ENCODE measurements around the gene EHMT1.
"Not testable (repeated sequence)": the region's sequence is repeated elsewhere in the genome, so short reads cannot be mapped to it uniquely, and the experiment has no call there.

Gene EHMT1

GRCh38 chr9:137834846-137835546 lies 216.2 kb downstream of the EHMT1 start:
- DNase-seq = no peak

- DNase-seq = no peak
These were observed 217.5 kb downstream of the EHMT1 start for GRCh38 chr9:137836151-137836830.

GRCh38 chr9:137836831-137837241 lies 218.0 kb downstream of the EHMT1 start:
- DNase-seq = no peak

- DNase-seq = no peak
These were observed 218.8 kb downstream of the EHMT1 start for GRCh38 chr9:137837345-137838278.

DNA sequence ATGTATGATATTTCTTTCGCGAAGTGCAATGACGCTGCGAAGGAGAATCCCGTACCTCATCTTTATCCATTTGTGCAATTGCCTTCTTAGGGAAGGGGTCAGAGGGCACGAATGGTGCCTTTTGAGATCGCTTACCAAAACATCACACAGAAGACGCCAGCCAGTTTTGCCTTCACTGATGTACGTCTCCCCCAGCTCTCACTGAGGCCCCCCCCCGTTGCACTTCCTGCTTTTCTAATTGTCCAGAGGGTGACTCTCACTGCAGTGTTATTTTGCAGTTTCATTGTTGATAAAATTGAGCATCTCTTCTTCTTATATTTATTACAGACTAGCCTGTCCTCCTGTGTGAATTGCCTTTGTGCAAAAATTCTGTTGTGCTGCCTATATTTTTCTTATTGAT lies 219.8 kb downstream of the EHMT1 start:
- no peak for DNase-seq

- no peak for DNase-seq
These were observed 224.6 kb downstream of the EHMT1 start for GRCh38 chr9:137843355-137843754.

DNA sequence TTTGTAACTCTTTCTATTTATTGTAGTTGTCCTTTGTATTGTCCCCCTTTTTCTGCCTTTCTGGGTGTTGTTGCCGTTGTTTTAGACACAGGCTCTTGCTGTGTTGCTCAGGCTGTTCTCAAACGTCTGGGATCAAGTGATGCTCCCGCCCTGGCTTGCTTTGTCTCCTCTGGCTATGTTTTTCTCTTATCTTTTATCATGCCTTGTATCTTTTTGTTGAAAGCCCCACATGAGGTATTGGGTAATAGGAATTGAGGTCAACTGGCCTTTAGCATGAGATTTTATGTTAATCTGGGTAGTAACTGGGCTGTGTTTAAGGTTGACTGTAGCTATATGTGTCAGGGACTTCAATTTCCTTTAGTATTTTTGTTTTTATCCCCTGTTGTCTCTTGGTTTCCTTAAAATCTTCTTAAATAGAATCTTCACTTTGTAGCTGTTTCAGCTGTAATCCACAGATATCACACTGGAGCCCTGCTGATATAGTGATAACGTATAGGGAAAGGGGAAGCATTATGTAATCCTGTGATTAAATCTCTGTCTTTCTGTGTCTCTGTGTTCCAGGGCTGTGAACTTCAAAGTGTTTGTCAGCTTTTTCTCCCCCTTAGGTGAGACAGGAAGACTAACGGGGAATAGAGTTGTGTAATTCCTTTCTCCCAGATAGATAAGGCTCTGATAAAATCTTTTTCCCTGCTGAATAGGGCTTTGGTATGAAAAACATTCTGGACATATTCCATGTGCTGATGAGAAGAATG lies 232.9 kb downstream of the EHMT1 start:
- DNase-seq = no peak

DNA sequence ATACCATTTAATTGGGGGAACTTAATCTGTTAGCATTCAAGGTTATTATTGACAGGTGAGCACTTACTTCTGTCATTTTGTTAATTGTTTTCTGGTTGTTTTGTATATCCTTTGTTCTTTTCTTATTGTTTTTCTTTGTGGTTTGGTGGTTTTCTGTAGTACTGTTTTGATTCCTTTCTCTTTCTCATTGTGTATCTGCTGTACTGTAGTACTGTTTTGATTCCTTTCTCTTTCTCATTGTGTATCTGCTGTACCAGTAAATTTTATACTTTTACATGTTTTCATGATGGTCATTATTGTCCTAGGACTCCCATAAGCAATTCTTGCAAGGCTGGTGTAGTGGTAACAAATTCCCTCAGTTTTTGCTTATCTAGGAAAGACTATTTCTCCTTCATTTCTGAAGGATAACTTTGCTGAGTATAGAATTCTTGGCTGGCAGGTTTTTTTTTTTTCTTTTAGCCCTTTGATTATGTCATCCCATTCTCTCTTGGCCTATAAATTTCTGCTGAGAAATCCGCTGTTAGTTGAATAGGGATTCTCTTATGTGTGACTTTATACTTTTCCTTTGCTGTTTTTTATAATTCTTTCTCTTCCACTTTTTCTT lies 234.7 kb downstream of the EHMT1 start:
- DNase-seq = peak; percentile 27

DNA sequence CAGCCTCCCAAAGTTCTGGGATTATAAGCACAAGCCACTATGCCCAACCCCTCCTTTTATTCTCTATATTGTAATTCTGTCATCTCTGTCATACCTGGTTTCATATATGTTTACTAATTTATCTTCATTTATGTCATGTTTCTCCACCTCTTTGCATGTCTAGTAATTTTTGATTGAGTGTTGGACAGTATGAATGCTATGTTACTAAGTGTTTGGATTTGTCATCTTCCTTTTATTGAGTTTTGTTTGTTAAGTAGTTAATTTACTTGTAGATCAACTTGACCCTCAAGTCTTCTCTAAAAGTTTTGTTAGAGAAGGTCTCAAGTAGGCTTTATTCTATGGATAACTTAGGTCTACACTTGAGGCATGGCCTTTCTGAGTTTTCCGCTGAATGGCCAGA lies 241.6 kb downstream of the EHMT1 start:
- DNase-seq = no peak

- DNase-seq = no peak
These were observed 246.9 kb downstream of the EHMT1 start for GRCh38 chr9:137865581-137866145.

DNA sequence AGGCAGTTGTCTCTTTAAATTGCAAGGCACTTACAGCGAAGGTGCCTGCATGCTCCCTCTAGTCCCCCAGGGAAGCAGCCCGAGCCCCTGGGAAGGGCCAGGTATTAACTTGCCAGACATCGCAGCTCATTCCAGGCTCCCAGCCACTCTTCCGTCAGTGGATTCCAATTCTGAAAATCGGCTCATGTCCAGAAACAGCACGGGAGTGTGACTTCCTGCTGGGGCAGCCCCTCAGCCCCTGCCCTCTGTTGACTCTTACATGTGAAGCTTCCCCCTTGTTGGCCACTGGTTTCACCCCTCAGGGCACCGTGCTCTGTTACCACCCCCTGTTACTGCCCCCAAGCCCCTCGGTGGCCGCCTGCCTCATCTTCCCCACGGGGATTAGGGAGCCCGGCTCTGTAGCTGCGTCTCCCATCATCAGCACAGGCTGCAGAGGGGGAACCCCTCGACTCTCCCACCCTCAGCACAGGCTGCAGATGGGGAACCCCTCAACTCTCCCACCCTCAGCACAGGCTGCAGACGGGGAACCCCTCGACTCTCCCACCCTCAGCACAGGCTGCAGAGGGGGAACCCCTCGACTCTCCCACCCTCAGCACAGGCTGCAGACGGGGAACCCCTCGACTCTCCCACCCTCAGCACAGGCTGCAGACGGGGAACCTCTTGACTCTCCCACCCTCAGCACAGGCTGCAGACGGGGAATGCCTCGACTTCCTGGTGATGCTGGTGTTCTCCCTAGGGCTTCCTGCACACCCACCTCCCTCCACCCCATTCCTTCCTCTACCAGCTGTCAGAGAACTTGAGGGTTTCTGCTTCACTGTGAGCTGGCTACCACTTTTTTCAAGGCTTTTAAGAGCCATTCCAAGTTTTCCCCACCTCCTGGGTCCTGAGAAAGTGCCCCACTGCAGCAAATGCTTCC lies 247.7 kb downstream of the EHMT1 start:
- DNase-seq = no peak

GRCh38 chr9:137870432-137870831 lies 251.6 kb downstream of the EHMT1 start:
- DNase-seq = no peak

DNA sequence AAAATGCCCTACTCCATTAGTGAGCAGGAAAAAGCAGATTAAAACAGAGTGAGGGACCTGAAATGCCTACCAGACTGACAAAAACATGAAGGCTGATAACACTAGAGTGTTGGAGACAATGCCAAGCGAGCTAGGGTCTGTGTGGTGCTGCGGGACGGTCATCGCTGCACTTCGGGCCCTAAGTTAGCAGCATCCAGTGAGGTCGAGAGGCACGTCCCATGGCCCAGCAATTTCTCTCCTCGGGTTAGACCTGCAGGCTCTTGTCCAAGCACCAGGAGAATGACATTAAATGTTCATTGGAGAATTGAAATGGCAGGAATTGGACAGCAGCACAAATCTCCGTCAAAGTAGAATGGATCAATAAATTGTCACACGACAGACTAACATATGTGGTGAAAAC lies 253.5 kb downstream of the EHMT1 start:
- no peak for DNase-seq

DNA sequence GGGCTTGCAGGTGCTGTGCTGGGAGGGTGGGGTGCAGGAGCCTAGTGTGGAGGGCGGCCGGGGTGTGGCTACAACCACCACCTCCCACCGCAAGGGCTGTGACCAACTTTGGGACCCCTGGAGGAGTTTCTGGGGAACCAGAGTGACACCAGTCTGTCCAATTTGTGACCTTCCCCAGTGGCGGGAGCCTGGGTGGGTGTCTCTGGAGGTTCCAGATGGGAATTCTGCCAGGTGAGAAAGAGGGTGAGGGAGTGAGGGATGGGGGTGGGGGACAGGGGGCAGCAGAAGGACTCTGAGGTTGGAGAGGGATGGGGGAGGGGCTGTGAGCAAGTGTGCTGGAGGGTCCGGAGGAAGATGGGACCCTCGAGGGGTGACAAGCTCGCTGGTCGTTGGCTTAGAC lies 254.6 kb downstream of the EHMT1 start:
- DNase-seq = no peak

- no peak for DNase-seq
These were observed 255.1 kb downstream of the EHMT1 start for GRCh38 chr9:137873858-137874362.

GRCh38 chr9:137875354-137875753 lies 256.5 kb downstream of the EHMT1 start:
- no peak for DNase-seq

GRCh38 chr9:137875846-137876245 lies 257.0 kb downstream of the EHMT1 start:
- DNase-seq = no peak

DNA sequence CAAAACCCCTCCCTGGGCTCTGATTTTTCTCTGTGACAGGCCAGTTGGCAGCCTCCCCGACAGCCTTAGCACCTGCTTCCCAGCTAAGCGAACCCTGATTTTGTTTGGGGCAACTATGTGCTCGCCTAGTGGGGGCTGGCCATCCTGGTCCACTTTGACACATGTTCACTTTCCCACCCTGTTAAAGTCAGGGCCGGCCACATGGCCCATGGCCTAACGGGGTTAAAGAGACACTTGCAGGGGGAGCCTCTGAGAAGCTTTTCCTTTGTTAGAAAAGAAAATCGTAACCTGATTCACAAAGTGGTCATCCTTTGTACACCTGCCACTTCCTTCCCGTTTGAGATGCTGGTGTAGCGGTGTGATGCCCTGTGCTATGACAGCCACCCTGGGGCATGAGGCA lies 257.5 kb downstream of the EHMT1 start:
- DNase-seq = no peak

GRCh38 chr9:137876781-137877386 lies 258.1 kb downstream of the EHMT1 start:
- DNase-seq = no peak

DNA sequence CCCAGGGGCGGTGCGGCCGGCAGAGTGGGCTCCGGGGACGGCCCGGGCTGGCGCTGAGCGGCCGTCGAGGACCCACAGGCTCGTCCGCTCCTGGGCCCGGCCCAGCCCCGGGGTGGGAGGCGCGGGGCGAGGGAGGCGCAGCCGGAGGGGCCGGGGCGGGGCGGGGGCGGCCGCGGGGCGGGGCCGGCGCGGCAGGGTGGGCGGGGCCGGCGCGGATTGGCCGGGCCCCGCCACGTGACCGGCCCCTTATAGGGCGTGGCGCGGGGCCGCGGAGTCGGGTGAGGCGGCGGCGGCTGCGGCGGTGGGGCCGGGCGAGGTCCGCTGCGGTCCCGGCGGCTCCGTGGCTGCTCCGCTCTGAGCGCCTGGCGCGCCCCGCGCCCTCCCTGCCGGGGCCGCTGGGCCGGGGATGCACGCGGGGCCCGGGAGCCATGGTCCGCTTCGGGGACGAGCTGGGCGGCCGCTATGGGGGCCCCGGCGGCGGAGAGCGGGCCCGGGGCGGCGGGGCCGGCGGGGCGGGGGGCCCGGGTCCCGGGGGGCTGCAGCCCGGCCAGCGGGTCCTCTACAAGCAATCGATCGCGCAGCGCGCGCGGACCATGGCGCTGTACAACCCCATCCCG lies 258.8 kb downstream of the EHMT1 start, which contains the start of gene CACNA1B:
Gene CACNA1B, plus strand, starts transcription at position 277 of the 617 bp plus-strand sequence. Its CDS starts 152 bp downstream, at position 429.
- not testable (repeated sequence) for DNase-seq
